Subcutaneous abdominal adipose tissue (tissue), 5 donors: ENCODE data around the gene PDE1A.

Experiments
- H3K27ac ChIP-seq: one replicate; pipeline ENCODE4 v1.7.0; 2013; ENCODE audit warnings: low read depth, mild to moderate bottlenecking, inconsistent platforms, low read length, moderate library complexity
- H3K27me3 ChIP-seq, 5 donors: one replicate each; pipeline ENCODE4 v1.7.0; 2013; ENCODE audit warnings: low read length in 5 of 5, inconsistent platforms in 1 of 5; ENCODE audit not compliant: control insufficient read depth in 5 of 5, insufficient read depth in 4 of 5
- H3K36me3 ChIP-seq, 5 donors: one replicate each; pipeline ENCODE4 v1.7.0; 2013; ENCODE audit warnings: low read length in 5 of 5; ENCODE audit not compliant: control insufficient read depth in 5 of 5, insufficient read depth in 5 of 5
- H3K4me1 ChIP-seq, 5 donors: one replicate each; pipeline ENCODE4 v1.7.0; 2013; ENCODE audit warnings: low read length in 5 of 5, mild to moderate bottlenecking in 3 of 5, moderate library complexity in 1 of 5; ENCODE audit not compliant: control insufficient read depth in 5 of 5, insufficient read depth in 5 of 5
- H3K4me3 ChIP-seq, 5 donors: one replicate each; pipeline ENCODE4 v1.7.0; 2013; ENCODE audit warnings: low read length in 5 of 5, low read depth in 1 of 5
- H3K9ac ChIP-seq, 5 donors: one replicate each; pipeline ENCODE4 v1.7.0; 2013; ENCODE audit warnings: low read length in 5 of 5, mild to moderate bottlenecking in 4 of 5, moderate library complexity in 3 of 5
- H3K9me3 ChIP-seq, 5 donors: one replicate each; pipeline ENCODE4 v1.7.0; 2013; ENCODE audit warnings: low read length in 5 of 5; ENCODE audit not compliant: control insufficient read depth in 5 of 5
- donor health status: healthy.
- donor health status: healthy.
- donor health status: healthy.
- donor health status: healthy.
- donor health status: healthy.

PDE1A gene

DNA sequence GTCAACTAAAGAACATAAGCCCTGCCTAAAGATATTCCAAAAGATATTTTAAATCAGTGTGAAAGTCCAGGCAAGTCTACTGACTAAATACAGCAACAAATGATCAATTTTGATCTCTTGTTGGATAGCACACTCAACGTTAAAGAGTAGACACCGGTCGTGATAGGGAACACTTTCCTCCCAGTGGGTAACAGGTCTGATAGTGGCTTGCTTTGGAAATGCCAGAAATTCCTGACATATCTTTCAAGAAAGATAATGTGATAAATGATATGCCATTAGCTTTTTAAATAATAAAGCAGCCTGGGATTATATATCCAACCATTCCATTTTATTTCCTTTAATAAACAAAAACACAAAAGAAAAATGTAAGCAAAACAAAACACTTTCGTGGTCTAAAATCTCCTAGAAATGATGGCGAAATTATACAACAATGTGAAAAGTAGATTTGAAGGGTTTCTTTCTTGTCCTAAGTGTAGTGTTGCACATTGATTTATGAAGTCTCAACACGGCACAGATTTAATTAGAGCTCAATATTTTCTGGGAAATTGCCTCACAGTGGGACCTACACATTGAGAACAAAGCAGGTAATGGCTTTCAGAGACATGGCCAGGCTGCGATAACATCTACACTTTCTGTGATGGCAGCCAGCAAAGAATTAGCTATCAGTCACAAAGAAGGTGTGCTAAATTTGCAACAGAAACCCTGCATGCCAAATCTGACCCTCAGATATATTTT lies 282.6 kb downstream of the PDE1A start:
- Histone ChIP-seq H3K4me3 (no peak overlapping the region), H3K9ac (no peak overlapping the region), H3K36me3 (no peaks in the 10 kb centered on the region), H3K27ac (no peak overlapping the region), H3K4me1 (peaks cover 0 to 24% (median 3%) of the 10 kb centered on the region in 5 donors), H3K27me3 (no peaks in the 10 kb centered on the region), H3K9me3 (no peaks in the 10 kb centered on the region)

- no peak overlapping the region for H3K9ac ChIP-seq
- no peaks in the 10 kb centered on the region for H3K36me3 ChIP-seq
- no peaks in the 10 kb centered on the region for H3K9me3 ChIP-seq
- H3K27ac ChIP-seq, result no peak overlapping the region
- no peak overlapping the region for H3K4me3 ChIP-seq
- H3K27me3 ChIP-seq, result no peaks in the 10 kb centered on the region
- H3K4me1 ChIP-seq, result peaks cover 0 to 24% (median 3%) of the 10 kb centered on the region in 5 donors
Measured at GRCh38 chr2:182142062-182142461, 284.8 kb downstream of the PDE1A start.

DNA sequence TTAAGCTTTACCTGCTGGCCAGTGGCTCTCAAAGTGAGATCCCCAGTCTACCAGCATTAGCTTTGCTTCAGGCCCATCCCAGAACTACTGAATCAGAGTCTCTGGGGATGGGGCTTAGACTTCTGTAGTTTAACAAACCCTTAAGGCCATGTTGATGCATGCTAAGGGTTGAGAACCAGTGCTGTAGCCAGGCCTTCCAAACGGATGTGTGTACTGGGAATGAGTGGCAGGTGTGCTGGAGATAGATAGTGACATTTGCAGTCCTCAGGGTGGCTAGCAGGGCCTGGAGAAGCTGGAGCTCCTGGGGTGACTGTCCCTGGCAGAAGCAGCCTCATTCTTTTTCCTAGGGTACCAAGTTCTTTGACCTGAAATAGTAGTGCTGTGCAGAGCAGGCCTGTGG lies 292.6 kb downstream of the PDE1A start:
- Histone ChIP-seq H3K9me3 (no peaks in the 10 kb centered on the region), H3K4me1 (peaks cover 0 to 4% (median 0%) of the 10 kb centered on the region in 5 donors), H3K9ac (no peak overlapping the region), H3K27ac (no peak overlapping the region), H3K36me3 (no peaks in the 10 kb centered on the region), H3K27me3 (no peaks in the 10 kb centered on the region), H3K4me3 (no peak overlapping the region)

- Histone ChIP-seq H3K9me3 (no peaks in the 10 kb centered on the region), H3K4me3 (no peak overlapping the region), H3K9ac (no peak overlapping the region), H3K4me1 (peaks cover 0 to 4% (median 0%) of the 10 kb centered on the region in 5 donors), H3K27me3 (no peaks in the 10 kb centered on the region), H3K27ac (no peak overlapping the region), H3K36me3 (no peaks in the 10 kb centered on the region)
Measured at GRCh38 chr2:182133195-182133891, 293.5 kb downstream of the PDE1A start.

- H3K27ac ChIP-seq, result no peak overlapping the region
- no peaks in the 10 kb centered on the region for H3K27me3 ChIP-seq
- no peak overlapping the region for H3K9ac ChIP-seq
- H3K36me3 ChIP-seq, result no peaks in the 10 kb centered on the region
- H3K4me1 ChIP-seq, result peaks cover 0 to 4% (median 0%) of the 10 kb centered on the region in 5 donors
- H3K9me3 ChIP-seq, result no peaks in the 10 kb centered on the region
- no peak overlapping the region for H3K4me3 ChIP-seq
Measured at GRCh38 chr2:182132605-182133004, 294.2 kb downstream of the PDE1A start.

GRCh38 chr2:182128821-182129707 lies 297.8 kb downstream of the PDE1A start:
- no peak overlapping the region for H3K27ac ChIP-seq
- peaks cover 0 to 4% (median 0%) of the 10 kb centered on the region in 5 donors for H3K4me1 ChIP-seq
- H3K36me3 ChIP-seq, result no peaks in the 10 kb centered on the region
- H3K27me3 ChIP-seq, result no peaks in the 10 kb centered on the region
- H3K9me3 ChIP-seq, result no peaks in the 10 kb centered on the region
- no peak overlapping the region for H3K9ac ChIP-seq
- H3K4me3 ChIP-seq, result no peak overlapping the region

DNA sequence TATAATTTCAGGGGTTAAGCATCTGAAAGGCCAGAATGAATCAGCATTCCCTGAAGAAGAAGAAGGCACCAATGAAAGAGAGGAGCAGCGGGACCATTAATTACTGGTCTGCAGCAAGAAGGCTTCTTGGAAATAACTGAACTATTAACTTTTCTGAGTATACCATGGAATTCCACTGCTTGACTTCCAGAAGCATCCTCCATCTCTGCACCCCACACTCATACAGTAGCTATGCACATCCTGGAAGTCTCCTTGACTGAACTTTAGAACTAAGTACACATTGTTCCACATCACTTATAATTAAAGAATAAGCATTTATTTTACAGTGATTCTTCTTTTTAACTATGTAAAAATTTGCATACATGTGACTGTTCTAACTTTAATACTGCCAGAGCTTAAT lies 309.6 kb downstream of the PDE1A start:
- Histone ChIP-seq H3K27ac (no peak overlapping the region), H3K9ac (no peak overlapping the region), H3K4me3 (no peak overlapping the region), H3K4me1 (no peaks in the 10 kb centered on the region), H3K27me3 (no peaks in the 10 kb centered on the region), H3K36me3 (no peaks in the 10 kb centered on the region), H3K9me3 (no peaks in the 10 kb centered on the region)

- H3K4me1 ChIP-seq, result no peaks in the 10 kb centered on the region
- H3K9me3 ChIP-seq, result no peaks in the 10 kb centered on the region
- no peak overlapping the region for H3K4me3 ChIP-seq
- H3K36me3 ChIP-seq, result no peaks in the 10 kb centered on the region
- H3K27me3 ChIP-seq, result no peaks in the 10 kb centered on the region
- H3K27ac ChIP-seq, result no peak overlapping the region
- no peak overlapping the region for H3K9ac ChIP-seq
Measured at GRCh38 chr2:182116774-182117173, 310.1 kb downstream of the PDE1A start.

GRCh38 chr2:182115258-182115657 lies 311.6 kb downstream of the PDE1A start:
- H3K4me1 ChIP-seq, result no peaks in the 10 kb centered on the region
- no peaks in the 10 kb centered on the region for H3K36me3 ChIP-seq
- no peaks in the 10 kb centered on the region for H3K9me3 ChIP-seq
- no peak overlapping the region for H3K4me3 ChIP-seq
- H3K9ac ChIP-seq, result no peak overlapping the region
- no peaks in the 10 kb centered on the region for H3K27me3 ChIP-seq
- H3K27ac ChIP-seq, result no peak overlapping the region

- Histone ChIP-seq H3K4me1 (no peaks in the 10 kb centered on the region), H3K9ac (no peak overlapping the region), H3K9me3 (no peaks in the 10 kb centered on the region), H3K36me3 (no peaks in the 10 kb centered on the region), H3K4me3 (no peak overlapping the region), H3K27me3 (no peaks in the 10 kb centered on the region), H3K27ac (no peak overlapping the region)
Measured at GRCh38 chr2:182113334-182113733, 313.5 kb downstream of the PDE1A start.
